ENCODE results near the gene RAX. TPM values are rescaled to one million over a fixed set of nuclear protein-coding genes. Genes with fewer than 3 reads are reported as not detected.

RAX gene
- total RNA-seq, 1 experiment from 2014 or later = 0.37 TPM

- H2AFZ ChIP-seq (ENCODE audit: low read length) = no peak overlapping the region
- no peaks in the 10 kb centered on the region for H3K27me3 ChIP-seq (ENCODE audit: insufficient read depth, low read length)
- H2BK5ac ChIP-seq (ENCODE audit: insufficient read length, low read length) = no peak overlapping the region
- no peak overlapping the region for H2BK20ac ChIP-seq (ENCODE audit: low read depth, low read length, poor library complexity, severe bottlenecking)
- H3K4me1 ChIP-seq (ENCODE audit: insufficient read depth, low read length) = no peaks in the 10 kb centered on the region
- H3K27ac Mint-ChIP-seq = no peak overlapping the region
- WGBS (ENCODE audit: extremely low coverage, insufficient read length, low lambda C conversion rate) = no CpG with 5 or more reads among the region's 4 CpGs
- H2BK15ac ChIP-seq (ENCODE audit: low read depth, low read length) = no peak overlapping the region
- H3K23me2 ChIP-seq (ENCODE audit: insufficient read length, low read depth, low read length, poor library complexity, severe bottlenecking) = no peaks in the 10 kb centered on the region
- H3K4me2 ChIP-seq (ENCODE audit: insufficient read depth, insufficient read length, low read length) = no peak overlapping the region
- no peak overlapping the region for H2BK12ac ChIP-seq (ENCODE audit: insufficient read length, low read depth, low read length)
- no peak overlapping the region for H4K8ac ChIP-seq (replicated peaks; ENCODE audit: insufficient read length, low read depth, low read length)
- no peaks in the 10 kb centered on the region for H3K4me1 Mint-ChIP-seq
- TF ChIP-seq, protein P1, sequence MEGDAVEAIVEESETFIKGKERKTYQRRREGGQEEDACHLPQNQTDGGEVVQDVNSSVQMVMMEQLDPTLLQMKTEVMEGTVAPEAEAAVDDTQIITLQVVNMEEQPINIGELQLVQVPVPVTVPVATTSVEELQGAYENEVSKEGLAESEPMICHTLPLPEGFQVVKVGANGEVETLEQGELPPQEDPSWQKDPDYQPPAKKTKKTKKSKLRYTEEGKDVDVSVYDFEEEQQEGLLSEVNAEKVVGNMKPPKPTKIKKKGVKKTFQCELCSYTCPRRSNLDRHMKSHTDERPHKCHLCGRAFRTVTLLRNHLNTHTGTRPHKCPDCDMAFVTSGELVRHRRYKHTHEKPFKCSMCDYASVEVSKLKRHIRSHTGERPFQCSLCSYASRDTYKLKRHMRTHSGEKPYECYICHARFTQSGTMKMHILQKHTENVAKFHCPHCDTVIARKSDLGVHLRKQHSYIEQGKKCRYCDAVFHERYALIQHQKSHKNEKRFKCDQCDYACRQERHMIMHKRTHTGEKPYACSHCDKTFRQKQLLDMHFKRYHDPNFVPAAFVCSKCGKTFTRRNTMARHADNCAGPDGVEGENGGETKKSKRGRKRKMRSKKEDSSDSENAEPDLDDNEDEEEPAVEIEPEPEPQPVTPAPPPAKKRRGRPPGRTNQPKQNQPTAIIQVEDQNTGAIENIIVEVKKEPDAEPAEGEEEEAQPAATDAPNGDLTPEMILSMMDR (conservative IDR thresholded peaks at IDR 0.05) = no peak
- no peak overlapping the region for H3K9ac ChIP-seq (ENCODE audit: extremely low read depth, insufficient read length, low read length)
- H3K36me3 Mint-ChIP-seq (ENCODE audit: insufficient read depth in 1 of 3, low read depth in 3 of 3) = no peaks in the 10 kb centered on the region
- no peak overlapping the region for H3K4me3 Mint-ChIP-seq
- no peak overlapping the region for H3K56ac ChIP-seq (ENCODE audit: insufficient read length, low read depth, low read length)
- no peaks in the 10 kb centered on the region for H3K9me3 ChIP-seq (ENCODE audit: control insufficient read depth, low read depth, low read length)
- H3K4ac ChIP-seq (ENCODE audit: low read depth, low read length) = no peak overlapping the region
- no peak overlapping the region for H4K91ac ChIP-seq (ENCODE audit: insufficient read length, low read depth, low read length)
- no peaks in the 10 kb centered on the region for H4K20me1 ChIP-seq (ENCODE audit: control insufficient read depth, insufficient read depth, insufficient read length)
- H4K5ac ChIP-seq (ENCODE audit: insufficient read length, low read depth, low read length) = no peak overlapping the region
- H3K27ac ChIP-seq (ENCODE audit: insufficient read length, low read depth, low read length) = no peak overlapping the region
- no peak overlapping the region for H2BK120ac ChIP-seq (ENCODE audit: low read depth, low read length, poor library complexity, severe bottlenecking)
- H3K23ac ChIP-seq (ENCODE audit: insufficient read length, low read depth, low read length) = no peak overlapping the region
- H3K79me1 ChIP-seq (ENCODE audit: insufficient read depth, low read depth, low read length, poor library complexity, severe bottlenecking) = no peaks in the 10 kb centered on the region
- H3K14ac ChIP-seq (ENCODE audit: insufficient read depth, low read length) = no peak overlapping the region
- no peaks in the 10 kb centered on the region for H3K79me2 ChIP-seq (ENCODE audit: insufficient read depth, low read length)
- no peak overlapping the region for H3K18ac ChIP-seq (ENCODE audit: insufficient read length, low read depth, low read length)
- DNase-seq = no peak
- H3T11ph ChIP-seq (ENCODE audit: low read length) = no peak overlapping the region
- peaks cover 26% of the 10 kb centered on the region for H3K27me3 Mint-ChIP-seq (ENCODE audit: low read depth)
- peaks cover 2 to 4% of the 10 kb centered on the region in 2 experiments; a peak in 3 of 5 replicates for H3K9me3 Mint-ChIP-seq
- no peak overlapping the region for H2AK5ac ChIP-seq (ENCODE audit: insufficient read length, low read length)
Measured at GRCh38 chr18:59239642-59240041, 33.6 kb downstream of the RAX start.
